LNCaP clone FGC (cell line): Measurements from ENCODE around the gene LUZP2.

Experiments
- DNase-seq: peaks from one replicate; pipeline ENCODE4 v3.0.0-alpha.2; 2011; ENCODE audit warnings: low read depth
- H3K4me3 ChIP-seq: 2 replicates; pipeline ENCODE4 v1.5.1; 2011; ENCODE audit warnings: mild to moderate bottlenecking, low read depth, low read length, control low read depth
- TF ChIP-seq, protein P1 (sequence below): IDR thresholded peaks from 2 replicates; pipeline ENCODE4 v1.5.1; 2012; ENCODE audit warnings: mild to moderate bottlenecking; ENCODE audit not compliant: control insufficient read depth, insufficient read depth; ENCODE audit errors: extremely low read depth

Gene LUZP2

DNA sequence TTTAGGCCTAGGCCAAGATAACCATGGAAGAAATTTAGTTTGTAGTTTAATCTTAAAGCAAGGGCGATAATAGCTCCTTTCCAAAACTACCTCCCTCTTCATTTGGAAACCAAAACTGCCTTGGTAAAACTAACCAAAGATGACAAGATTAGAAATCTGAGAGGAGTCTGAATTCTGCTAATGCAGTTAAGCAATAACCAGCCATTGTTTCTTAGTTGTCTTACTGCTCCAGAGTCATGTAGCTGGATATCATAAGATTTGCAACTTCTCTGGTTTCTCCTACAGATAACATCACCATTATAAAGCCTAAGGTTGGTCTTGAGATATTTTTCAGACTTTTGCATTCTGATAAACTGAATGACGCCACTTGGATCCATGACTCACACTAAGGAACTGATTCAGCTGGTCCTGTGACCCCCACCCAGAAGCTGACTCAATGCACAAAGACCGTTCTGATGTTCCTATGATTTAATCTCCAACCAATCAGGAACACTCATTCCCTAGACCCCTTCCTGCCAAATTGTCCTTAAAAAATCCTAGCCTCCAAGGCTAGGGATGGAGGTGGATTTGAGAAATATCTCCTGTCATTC lies 200.8 kb downstream of the LUZP2 start:
- H3K4me3 ChIP-seq, result no peak overlapping the region
- TF ChIP-seq, protein P1, sequence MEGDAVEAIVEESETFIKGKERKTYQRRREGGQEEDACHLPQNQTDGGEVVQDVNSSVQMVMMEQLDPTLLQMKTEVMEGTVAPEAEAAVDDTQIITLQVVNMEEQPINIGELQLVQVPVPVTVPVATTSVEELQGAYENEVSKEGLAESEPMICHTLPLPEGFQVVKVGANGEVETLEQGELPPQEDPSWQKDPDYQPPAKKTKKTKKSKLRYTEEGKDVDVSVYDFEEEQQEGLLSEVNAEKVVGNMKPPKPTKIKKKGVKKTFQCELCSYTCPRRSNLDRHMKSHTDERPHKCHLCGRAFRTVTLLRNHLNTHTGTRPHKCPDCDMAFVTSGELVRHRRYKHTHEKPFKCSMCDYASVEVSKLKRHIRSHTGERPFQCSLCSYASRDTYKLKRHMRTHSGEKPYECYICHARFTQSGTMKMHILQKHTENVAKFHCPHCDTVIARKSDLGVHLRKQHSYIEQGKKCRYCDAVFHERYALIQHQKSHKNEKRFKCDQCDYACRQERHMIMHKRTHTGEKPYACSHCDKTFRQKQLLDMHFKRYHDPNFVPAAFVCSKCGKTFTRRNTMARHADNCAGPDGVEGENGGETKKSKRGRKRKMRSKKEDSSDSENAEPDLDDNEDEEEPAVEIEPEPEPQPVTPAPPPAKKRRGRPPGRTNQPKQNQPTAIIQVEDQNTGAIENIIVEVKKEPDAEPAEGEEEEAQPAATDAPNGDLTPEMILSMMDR, result no peak
- no peak for DNase-seq

DNA sequence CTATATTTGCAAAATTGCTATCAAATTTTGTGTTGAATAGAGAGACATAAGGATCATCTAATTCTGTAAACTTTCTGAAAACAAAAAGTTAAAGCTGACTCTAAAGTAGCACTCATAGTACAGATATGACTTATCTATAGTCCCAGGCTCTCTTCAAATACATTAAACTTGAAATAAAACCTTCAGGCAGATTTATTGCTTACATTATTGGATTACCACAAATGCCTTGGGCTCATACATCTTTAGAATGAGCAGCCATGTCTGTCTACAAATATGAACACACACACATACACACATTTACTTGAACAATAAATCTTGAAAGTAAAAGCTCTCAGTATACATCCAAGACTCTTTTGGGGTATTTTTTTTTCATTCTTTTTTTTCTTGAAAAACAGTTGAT lies 207.9 kb downstream of the LUZP2 start:
- TF ChIP-seq, protein P1, result no peak
- DNase-seq, result no peak
- no peak overlapping the region for H3K4me3 ChIP-seq

DNA sequence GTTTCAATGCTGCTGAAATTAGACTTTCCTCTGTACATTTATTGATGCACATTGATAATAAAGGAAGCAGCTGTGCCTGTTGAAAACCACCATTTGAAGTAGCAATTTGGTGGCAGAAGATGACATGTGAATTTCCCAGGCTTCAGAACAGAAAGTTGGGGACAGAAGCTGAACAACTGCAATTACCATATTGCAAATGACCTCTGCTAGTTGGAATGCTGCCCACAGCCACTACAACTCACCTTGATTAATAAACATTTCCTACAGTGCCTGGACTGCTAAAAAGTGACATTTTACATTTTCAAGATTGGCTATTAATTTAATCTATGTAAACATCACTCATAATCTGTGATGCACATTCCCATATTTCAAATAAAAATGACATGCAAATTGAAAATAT lies 208.6 kb downstream of the LUZP2 start:
- TF ChIP-seq, protein P1, result no peak
- H3K4me3 ChIP-seq, result no peak overlapping the region
- DNase-seq, result no peak

DNA sequence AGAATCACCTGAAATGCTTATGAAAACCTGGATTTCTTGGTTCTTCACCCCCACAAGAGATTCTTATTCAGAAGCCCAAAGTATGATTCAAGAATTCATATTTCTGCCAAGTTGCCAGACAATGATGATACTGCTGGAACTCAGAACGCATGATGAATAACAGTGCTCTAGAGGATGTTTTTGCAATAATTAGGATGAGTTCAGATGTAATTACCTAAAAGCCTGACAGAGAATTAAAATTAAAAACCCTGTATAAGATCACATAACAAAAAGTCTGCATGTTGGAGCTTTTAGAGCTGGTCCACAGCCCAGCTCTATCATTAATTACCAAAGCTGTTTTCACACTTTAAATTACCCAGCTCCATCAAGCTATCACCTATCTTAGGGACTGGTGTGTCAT lies 211.8 kb downstream of the LUZP2 start:
- TF ChIP-seq, protein P1, result no peak
- DNase-seq, result no peak

DNA sequence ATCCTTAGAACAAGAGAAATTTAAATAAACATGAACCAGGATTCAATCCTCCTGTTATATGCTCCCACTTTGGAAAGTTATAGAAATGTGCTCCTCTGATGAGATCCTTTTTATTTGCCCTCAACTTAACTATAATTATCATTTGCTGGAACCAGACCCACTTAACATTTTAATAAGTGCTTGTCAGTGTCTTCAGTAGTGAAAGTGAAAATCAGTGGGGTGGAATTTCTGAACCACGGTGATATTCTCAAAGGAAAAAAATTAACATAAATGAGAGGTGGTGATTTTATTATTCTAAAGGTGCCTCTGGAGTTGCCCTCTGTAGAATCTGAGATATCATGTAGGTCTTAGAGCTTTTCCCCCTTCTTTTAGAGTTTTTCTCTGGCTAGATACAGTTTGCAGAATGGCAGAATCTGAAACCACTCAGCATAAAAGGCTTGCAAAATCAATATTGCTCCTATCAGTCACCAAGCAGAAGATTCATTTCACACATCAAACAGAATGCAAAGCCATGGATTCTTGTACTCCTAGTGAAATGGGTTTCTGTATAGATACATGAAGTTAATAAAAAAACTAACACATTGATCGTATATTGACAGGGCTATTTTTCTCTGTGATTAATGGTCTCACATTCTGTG lies 213.2 kb downstream of the LUZP2 start:
- no peak overlapping the region for H3K4me3 ChIP-seq
- TF ChIP-seq, protein P1, result no peak

More for the DNA sequence above, 211.8 kb downstream of the LUZP2 start:
- H3K4me3 ChIP-seq, result no peak overlapping the region

DNA sequence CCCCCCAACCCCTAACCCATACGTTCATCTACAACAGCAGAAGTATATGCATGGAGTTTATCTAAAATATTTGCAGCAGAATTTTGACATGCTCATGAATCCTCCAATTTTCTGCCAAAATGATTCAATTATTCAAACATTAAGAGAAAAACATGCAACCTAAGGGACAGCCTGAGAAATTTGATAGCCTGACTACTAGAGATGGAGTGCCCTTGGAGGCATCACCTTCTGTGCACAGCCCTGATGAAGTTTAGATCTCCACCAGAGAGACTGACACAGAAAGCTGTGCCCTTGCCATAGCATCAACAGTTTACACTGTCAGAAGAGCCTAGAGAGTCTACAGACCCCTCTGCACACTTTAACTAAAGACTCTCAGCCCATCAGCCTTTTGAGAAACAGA lies 217.7 kb downstream of the LUZP2 start:
- TF ChIP-seq, protein P1, result no peak
- H3K4me3 ChIP-seq, result no peak overlapping the region
- no peak for DNase-seq

More for the DNA sequence above, 213.2 kb downstream of the LUZP2 start:
- DNase-seq, result no peak

DNA sequence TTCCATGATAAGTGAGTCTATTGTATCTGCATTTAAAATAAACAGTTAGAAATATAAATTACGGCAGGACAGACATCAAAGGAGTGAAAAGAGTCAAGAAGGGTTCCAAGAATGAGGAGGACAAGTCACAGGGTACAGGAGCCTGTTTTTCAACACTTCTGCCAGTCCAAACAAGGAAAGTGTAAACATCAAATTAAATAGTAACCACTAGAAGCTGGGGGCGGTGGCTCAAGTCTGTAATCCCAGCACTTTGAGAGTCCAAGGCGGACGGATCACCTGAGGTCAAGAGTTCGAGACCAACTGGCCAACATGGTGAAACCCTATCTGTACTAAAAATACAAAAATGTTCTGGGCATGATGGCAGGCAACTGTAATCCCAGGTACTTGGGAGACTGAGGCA lies 219.6 kb downstream of the LUZP2 start:
- DNase-seq, result no peak
- H3K4me3 ChIP-seq, result no peak overlapping the region
- TF ChIP-seq, protein P1, result no peak
